ENCODE measurements around the gene ADAM19. TPM values are rescaled to one million over a fixed set of nuclear protein-coding genes. Genes with fewer than 3 reads are reported as not detected.

The ADAM19 gene
- total RNA-seq, 6 experiments from 2014 or later = 75.4 to 152 (median 83.2) TPM

DNA sequence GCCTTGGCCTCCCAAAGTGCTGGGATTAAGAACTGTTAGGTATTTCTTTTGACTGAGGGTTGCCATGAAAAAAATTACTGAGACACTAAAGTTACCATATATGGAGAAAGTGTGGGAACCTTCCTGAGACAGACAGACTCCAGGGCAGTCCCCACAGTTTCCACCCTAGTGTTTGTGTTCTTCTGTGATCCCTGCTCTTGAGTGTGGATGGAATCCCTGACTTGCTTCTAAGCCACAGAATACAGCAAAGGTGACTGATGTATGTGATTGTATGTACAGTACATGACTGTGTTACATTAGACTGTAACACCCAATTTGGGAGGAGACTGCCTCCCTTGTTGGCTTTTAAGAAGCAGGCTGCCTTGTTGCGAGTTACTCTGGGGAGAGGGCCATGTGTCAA, 24.7 kb upstream of the ADAM19 start:
- H3K4me1 Mint-ChIP-seq (ENCODE audit: low read depth) = peaks cover 55% of the 10 kb centered on the region
- H3K27me3 Mint-ChIP-seq (ENCODE audit: insufficient read depth) = no peaks in the 10 kb centered on the region; the same call in 1 of the 2 replicates
- no peak overlapping the region for H3K4me3 Mint-ChIP-seq
- no peaks in the 10 kb centered on the region for H3K36me3 Mint-ChIP-seq (ENCODE audit: low read depth)
- TF ChIP-seq, protein P1, sequence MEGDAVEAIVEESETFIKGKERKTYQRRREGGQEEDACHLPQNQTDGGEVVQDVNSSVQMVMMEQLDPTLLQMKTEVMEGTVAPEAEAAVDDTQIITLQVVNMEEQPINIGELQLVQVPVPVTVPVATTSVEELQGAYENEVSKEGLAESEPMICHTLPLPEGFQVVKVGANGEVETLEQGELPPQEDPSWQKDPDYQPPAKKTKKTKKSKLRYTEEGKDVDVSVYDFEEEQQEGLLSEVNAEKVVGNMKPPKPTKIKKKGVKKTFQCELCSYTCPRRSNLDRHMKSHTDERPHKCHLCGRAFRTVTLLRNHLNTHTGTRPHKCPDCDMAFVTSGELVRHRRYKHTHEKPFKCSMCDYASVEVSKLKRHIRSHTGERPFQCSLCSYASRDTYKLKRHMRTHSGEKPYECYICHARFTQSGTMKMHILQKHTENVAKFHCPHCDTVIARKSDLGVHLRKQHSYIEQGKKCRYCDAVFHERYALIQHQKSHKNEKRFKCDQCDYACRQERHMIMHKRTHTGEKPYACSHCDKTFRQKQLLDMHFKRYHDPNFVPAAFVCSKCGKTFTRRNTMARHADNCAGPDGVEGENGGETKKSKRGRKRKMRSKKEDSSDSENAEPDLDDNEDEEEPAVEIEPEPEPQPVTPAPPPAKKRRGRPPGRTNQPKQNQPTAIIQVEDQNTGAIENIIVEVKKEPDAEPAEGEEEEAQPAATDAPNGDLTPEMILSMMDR (IDR thresholded peaks at IDR 0.05) = no peak
- no peak for DNase-seq
- no peaks in the 10 kb centered on the region for H3K9me3 Mint-ChIP-seq
- no peak overlapping the region for H3K27ac Mint-ChIP-seq

- Mint-ChIP-seq H3K4me3 (no peak overlapping the region), H3K4me1 (ENCODE audit: low read depth) (peaks cover 58% of the 10 kb centered on the region), H3K9me3 (no peaks in the 10 kb centered on the region), H3K27me3 (ENCODE audit: insufficient read depth) (no peaks in the 10 kb centered on the region; the same call in 1 of the 2 replicates), H3K27ac (no peak overlapping the region), H3K36me3 (ENCODE audit: low read depth) (no peaks in the 10 kb centered on the region)
- DNase-seq = no peak
- TF ChIP-seq, protein P1 (IDR thresholded peaks at IDR 0.05) = no peak
Measured at GRCh38 chr5:157599565-157599964, 24.0 kb upstream of the ADAM19 start.

GRCh38 chr5:157598350-157598936, 22.9 kb upstream of the ADAM19 start:
- Mint-ChIP-seq H3K4me3 (no peak overlapping the region), H3K36me3 (ENCODE audit: low read depth) (no peaks in the 10 kb centered on the region), H3K27ac (no peak overlapping the region), H3K9me3 (no peaks in the 10 kb centered on the region), H3K27me3 (ENCODE audit: insufficient read depth) (no peaks in the 10 kb centered on the region; the same call in 1 of the 2 replicates), H3K4me1 (ENCODE audit: low read depth) (peaks cover 58% of the 10 kb centered on the region)
- no peak for DNase-seq
- TF ChIP-seq, protein P1 (IDR thresholded peaks at IDR 0.05) = no peak

GRCh38 chr5:157597277-157597676, 21.7 kb upstream of the ADAM19 start:
- TF ChIP-seq, protein P1 (IDR thresholded peaks at IDR 0.05) = no peak
- H3K4me3 Mint-ChIP-seq = no peak overlapping the region
- H3K27me3 Mint-ChIP-seq (ENCODE audit: insufficient read depth) = no peaks in the 10 kb centered on the region; the same call in 1 of the 2 replicates
- no peaks in the 10 kb centered on the region for H3K36me3 Mint-ChIP-seq (ENCODE audit: low read depth)
- no peaks in the 10 kb centered on the region for H3K9me3 Mint-ChIP-seq
- H3K27ac Mint-ChIP-seq = no peak overlapping the region
- DNase-seq = no peak
- H3K4me1 Mint-ChIP-seq (ENCODE audit: low read depth) = peaks cover 58% of the 10 kb centered on the region

GRCh38 chr5:157596487-157596886, 20.9 kb upstream of the ADAM19 start:
- peaks cover 7% of the 10 kb centered on the region; the same call in 1 of the 2 replicates for H3K36me3 Mint-ChIP-seq (ENCODE audit: low read depth)
- TF ChIP-seq, protein P1 (IDR thresholded peaks at IDR 0.05) = no peak
- H3K27ac Mint-ChIP-seq = no peak overlapping the region
- no peaks in the 10 kb centered on the region for H3K9me3 Mint-ChIP-seq
- no peaks in the 10 kb centered on the region; the same call in 1 of the 2 replicates for H3K27me3 Mint-ChIP-seq (ENCODE audit: insufficient read depth)
- no peak for DNase-seq
- H3K4me3 Mint-ChIP-seq = no peak overlapping the region
- peaks cover 59% of the 10 kb centered on the region for H3K4me1 Mint-ChIP-seq (ENCODE audit: low read depth)

Measured in HFFc6 (cell line).